Mesenteric fat pad (tissue), 1 donor: ENCODE results near the gene RFC1. TPM values are rescaled to one million over a fixed set of nuclear protein-coding genes. Genes with fewer than 3 reads are reported as not detected.
"Not testable (repeated sequence)": the region's sequence is repeated elsewhere in the genome, so short reads cannot be mapped to it uniquely, and the experiment has no call there.

Source experiments
- DNase-seq: peaks from one replicate; pipeline ENCODE4 v3.0.0-alpha.2; 2020; ENCODE audit warnings: low spot score
- total RNA-seq: library from RNA; stranded (reverse); fragmentation: NEBNext Ultra II Directional; extraction: Animal tissue kit (Norgen Biotek cat#: 25700); gene quantifications from one replicate; pipeline ENCODE4 v1.2.1, GENCODE V29; 2021
- donor health status: DM: yes; HTN: yes; CAD: no.

Gene RFC1
- total RNA-seq, 1 donor from 2014 or later, result 31.4 TPM

- DNase-seq, result no peak
These were observed 60.1 kb downstream of the RFC1 start for GRCh38 chr4:39305912-39306677.

DNA sequence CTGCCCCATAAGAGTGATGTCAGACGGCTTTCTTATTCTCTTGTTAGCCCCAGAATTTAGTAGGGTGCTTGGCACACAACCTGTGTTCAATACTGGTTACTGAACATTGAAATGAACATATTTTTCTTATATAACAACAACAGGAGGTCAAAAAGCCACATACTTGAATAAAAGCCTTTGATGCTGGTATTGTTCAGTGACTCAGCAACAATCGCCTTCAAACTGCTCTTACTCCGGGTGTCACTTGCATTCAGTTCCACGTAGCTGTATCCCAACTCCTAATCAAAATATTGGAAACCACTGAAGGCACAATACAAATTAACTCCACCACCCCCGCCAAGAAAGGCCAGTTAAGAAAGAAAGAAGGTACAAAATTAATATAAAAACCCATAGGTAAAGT, 61.5 kb downstream of the RFC1 start:
- DNase-seq, result no peak

GRCh38 chr4:39303871-39304270, 62.3 kb downstream of the RFC1 start:
- no peak for DNase-seq

GRCh38 chr4:39302901-39303300, 63.3 kb downstream of the RFC1 start:
- DNase-seq, result no peak

DNA sequence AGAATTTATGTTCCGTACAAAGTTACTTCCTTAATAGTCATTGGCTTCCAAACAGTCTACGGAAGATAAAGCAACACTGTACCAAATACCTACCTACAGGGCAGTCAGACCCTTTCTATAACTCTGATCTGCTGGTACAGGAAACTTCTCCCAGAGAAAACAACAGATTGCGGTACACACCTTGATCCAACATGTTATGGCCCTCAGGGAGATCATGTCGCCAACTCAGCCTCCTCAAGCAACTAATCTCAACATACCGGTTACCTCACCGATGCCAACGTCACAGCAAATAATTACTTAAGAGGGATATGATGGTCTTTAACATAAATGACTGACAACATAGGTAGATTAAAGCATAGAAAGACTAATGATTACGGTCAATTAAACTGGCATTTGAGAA, 70.4 kb downstream of the RFC1 start:
- DNase-seq, result no peak

DNA sequence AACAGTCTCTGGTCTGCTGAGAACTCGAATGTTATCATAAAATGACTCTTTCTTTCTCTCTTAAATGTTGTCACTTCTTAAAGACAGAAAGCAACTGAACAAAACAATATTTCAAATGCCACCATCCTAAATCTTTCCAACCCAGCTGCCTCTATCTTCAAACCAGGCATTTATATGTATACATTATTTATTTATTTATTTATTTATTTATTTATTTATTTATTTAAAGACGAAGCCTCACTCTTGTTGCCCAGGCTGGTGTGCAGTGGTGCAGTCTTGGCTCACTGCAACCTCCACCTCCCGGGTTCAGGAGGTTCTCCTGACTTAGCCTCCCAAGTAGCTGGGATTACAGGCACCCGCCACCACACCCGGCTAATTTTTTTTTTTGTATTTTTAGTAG, 73.7 kb downstream of the RFC1 start:
- DNase-seq, result not testable (repeated sequence)

DNA sequence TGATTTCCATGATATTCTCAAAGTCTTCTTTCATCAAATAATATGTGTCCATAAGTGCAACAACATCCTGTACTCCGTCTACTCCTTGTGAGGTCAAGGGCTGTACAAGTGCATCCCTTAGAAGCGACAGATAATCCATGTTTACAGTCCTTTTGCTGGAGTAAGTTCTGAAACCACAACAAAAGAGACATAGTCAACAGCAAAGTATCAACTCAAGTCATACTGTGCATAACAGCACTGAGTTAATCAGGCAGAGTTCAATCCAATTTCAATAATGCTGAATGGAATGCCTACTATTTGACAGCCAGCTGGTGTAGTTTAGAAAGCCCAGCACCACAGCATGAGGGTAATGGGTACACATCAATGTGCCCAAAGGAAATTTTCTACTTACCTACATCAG, 74.5 kb downstream of the RFC1 start:
- DNase-seq, result no peak

DNA sequence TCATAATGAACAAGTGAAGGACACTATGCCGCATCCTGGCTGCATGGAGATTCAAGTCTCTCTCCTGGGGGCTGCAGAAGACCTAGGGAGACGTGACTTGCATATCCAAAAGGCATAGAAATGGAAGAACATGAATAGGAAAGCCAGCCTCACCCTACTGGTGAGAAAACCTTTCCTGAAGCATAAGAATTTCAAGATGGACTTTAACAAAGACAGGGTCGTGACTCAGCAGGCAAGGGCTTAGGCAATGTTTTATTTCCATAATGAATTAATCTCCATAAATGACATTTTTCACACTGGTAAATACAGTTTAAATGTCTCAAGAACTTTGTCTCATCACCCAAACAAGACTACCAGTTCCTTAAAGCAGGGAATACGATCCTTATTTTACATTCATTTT, 78.9 kb downstream of the RFC1 start:
- no peak for DNase-seq

DNA sequence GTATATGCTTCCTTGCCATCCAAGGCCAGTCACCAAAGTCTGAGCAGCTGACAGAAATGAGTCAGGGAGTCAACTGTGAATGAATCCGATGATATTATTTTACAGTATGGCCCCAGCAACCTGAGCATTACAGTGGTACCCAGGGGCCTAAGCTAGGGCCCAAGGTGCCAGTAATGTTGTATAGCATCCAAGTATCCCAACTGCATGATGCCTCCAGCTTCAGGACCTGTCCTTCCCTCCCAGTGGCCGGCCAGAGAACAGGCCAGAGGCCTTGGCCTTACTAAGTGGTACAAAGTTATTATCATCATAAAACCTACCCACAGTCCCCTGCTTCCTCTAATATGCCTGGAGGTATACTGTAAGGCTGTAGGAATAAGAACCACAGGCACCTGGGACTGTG, 79.9 kb downstream of the RFC1 start:
- DNase-seq, result no peak

DNA sequence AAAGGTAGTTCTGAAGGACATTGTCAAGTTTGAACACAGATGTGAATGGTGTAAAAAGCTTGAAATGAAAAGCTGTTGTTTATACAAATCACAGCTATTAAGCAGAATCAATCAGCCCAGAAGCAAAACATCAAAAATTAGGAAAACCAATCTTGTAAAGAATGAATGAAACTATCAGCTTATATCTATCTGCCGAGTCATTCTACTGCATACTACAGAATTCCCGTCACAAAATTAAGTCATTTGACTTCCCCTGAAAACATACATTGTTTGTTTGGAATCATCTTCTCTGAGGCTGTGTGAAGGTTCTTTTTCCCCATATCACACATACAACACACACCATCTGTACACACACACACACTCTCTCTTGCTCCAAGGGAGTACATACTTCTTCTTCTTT, 80.3 kb downstream of the RFC1 start:
- no peak for DNase-seq

GRCh38 chr4:39285111-39285795, 80.9 kb downstream of the RFC1 start:
- no peak for DNase-seq

DNA sequence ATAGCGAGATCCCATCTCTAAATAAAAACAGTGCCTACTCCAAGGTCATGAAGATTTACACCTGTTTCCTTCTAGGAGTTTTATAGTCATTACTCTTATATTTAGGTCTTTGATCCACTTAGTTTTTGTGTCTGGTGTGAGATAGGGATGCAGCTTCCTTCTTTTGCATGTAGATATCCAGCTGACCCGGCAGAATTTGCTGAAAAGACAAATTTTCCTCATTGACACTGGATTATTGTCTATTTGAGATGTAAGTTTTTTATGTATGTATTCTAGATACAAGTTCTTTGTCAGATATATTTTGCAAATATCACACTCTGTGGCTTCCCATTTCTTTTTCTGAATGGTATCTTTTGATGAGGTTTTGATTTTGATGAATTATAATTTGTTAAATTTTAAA, 85.4 kb downstream of the RFC1 start:
- no peak for DNase-seq

DNA sequence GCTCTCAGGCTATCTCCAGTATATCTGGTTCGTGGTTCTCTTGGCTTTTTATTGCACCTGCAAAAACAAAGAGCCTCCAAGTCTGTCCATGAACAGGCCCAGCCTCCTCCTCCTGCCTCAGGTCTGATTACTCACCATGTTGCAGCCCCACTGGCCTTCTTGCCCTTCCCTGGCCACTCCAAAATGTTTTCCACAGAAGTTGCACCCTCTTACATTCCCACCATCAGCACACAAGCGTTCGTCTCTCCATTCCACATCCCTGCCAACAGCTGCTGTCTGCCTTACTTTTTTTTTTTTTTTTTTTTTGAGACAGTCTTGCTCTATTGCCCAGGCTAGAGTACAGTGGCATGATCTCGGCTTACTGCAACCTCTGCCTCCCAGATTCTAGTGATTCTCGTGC, 86.7 kb downstream of the RFC1 start:
- DNase-seq, result no peak

- no peak for DNase-seq
These were observed 87.7 kb downstream of the RFC1 start for GRCh38 chr4:39278476-39278875.

- DNase-seq, result not testable (repeated sequence)
These were observed 88.5 kb downstream of the RFC1 start for GRCh38 chr4:39277661-39278060.

DNA sequence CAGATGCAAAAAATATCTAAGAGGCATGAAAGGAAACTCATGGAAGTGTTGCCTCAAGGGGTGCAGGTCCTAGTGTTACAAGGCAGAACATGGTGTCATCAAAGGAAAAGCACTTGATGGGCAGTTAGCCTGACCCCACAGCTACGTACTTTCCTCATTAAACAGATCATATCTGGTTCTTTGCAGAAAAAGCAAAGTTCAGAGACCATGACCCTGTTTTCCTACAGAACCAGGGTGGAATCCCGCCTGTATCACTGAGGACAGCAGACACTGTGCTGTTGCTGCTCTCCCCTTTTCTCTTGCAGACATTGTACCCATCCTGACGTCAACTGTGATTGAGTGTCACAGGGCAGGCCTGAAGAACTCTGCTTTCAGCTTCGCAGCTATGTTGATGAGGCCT, 91.7 kb downstream of the RFC1 start:
- DNase-seq, result no peak

- no peak for DNase-seq
These were observed 102.3 kb downstream of the RFC1 start for GRCh38 chr4:39263895-39264294.

GRCh38 chr4:39259571-39260330, 106.4 kb downstream of the RFC1 start:
- DNase-seq, result no peak

- DNase-seq, result no peak
These were observed 109.7 kb downstream of the RFC1 start for GRCh38 chr4:39256436-39256835.

- no peak for DNase-seq
These were observed 110.3 kb downstream of the RFC1 start for GRCh38 chr4:39255871-39256270.

DNA sequence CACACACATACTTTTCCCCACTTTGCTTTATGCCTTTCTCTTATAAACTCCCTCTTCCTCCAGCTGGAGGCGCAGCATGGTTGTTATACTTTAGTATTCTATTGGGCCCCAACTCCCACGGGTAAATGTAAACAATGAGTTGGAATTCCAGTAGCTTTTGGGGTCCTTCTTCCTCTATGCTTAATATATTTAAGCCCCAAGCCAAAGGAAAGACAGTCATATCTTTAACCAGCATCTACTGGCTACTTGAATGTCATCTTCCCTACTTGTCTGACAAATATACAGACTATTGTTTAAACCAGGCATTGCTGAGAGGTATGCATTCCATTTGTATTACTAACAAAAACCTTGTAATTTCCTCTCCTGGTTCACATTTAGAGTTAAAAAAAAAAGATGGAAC, 110.9 kb downstream of the RFC1 start:
- no peak for DNase-seq

DNA sequence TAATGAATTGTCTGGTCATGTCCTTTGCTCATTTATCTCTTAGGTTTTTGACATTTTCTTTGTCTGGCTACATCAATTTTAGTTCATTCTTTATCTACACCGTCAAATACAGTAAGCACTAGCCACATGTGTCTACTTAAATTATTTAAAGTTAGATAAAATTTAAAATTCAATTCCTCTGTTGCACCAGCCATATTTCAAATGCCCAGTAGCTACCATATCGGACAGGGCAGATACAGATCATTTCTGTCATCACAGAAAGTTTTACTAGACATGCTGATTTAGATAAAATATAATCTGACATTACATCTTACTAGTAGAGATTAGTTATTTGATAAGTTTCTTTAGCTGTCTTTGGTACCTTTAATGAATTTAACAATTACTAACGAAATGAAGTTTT, 122.7 kb downstream of the RFC1 start:
- DNase-seq, result no peak
